Cardiac septum (tissue), 1 donor: Measurements from ENCODE around the gene CYB5D1. TPM values are rescaled to one million over a fixed set of nuclear protein-coding genes. Genes with fewer than 3 reads are reported as not detected.
A peak's percentile ranks its signal among the peaks of the same experiment; 100 is the strongest.

Source experiments
- DNase-seq: peaks from one replicate; pipeline ENCODE4 v3.0.0-alpha.2; 2020; ENCODE audit warnings: low spot score
- intact Hi-C: fragments of 100-400 bp; cut with DNase I; formaldehyde crosslinking; loops from one replicate; pipeline ENCODE4 v1.14.0; 2022
- total RNA-seq: library from RNA; stranded (reverse); fragmentation: NEBNext Ultra II Directional; extraction: Animal tissue kit (Norgen Biotek cat#: 25700); gene quantifications from one replicate; pipeline ENCODE4 v1.2.1, GENCODE V29; 2021
- donor health status: DM: no; HTN: no; CAD: no.

Gene CYB5D1
- total RNA-seq, 1 donor from 2014 or later: 12.2 TPM

GRCh38 chr17:7842380-7843256, 15.2 kb upstream of the CYB5D1 start:
- intact Hi-C loops: loop anchor here (1.0 to 5.0 kb wide), 4 partner anchors 8 to 310 kb away; partner anchors contain the start of genes CHD3, KDM6B, NAA38 and PER1
- peak; percentile 93 for DNase-seq

- intact Hi-C loops: loop anchor here (2.0 to 5.0 kb wide), 3 partner anchors 14 to 310 kb away; partner anchors contain the start of genes CHD3, NAA38 and PER1
- peak; percentile 80 for DNase-seq
Observed at GRCh38 chr17:7843257-7843535, 14.6 kb upstream of the CYB5D1 start.

- intact Hi-C loops: loop anchor here (2.0 to 5.0 kb wide), 3 partner anchors 13 to 309 kb away; partner anchors contain the start of genes CHD3, NAA38 and PER1
- peak; percentile 92 for DNase-seq
Observed at GRCh38 chr17:7843536-7844291, 14.1 kb upstream of the CYB5D1 start.

- DNase-seq: peak; percentile 96
- intact Hi-C loops: loop anchor here (5.0 kb wide), 2 partner anchors 43 to 442 kb away; partner anchors contain the start of genes CHD3 and TMEM256
Observed at GRCh38 chr17:7844292-7845154, 13.3 kb upstream of the CYB5D1 start.

GRCh38 chr17:7845359-7846062, 12.3 kb upstream of the CYB5D1 start:
- intact Hi-C loops: loop anchor here (5.0 kb wide), 1 partner anchor 443 kb away; the partner anchor contains the start of gene TMEM256
- no peak for DNase-seq

GRCh38 chr17:7846063-7846735, 11.6 kb upstream of the CYB5D1 start:
- intact Hi-C loops: loop anchor here (5.0 kb wide), 1 partner anchor 444 kb away; the partner anchor contains the start of gene TMEM256

GRCh38 chr17:7846765-7847661, 10.8 kb upstream of the CYB5D1 start:
- no peak for DNase-seq
- intact Hi-C loops: loop anchor here (5.0 kb wide), 1 partner anchor 445 kb away; the partner anchor contains the start of gene TMEM256

More at GRCh38 chr17:7846063-7846735, 11.6 kb upstream of the CYB5D1 start:
- no peak for DNase-seq

- intact Hi-C loops: loop anchor here (5.0 kb wide), 1 partner anchor 446 kb away; the partner anchor contains the start of gene TMEM256
- DNase-seq: no peak
Observed at GRCh38 chr17:7848131-7848579, 9.6 kb upstream of the CYB5D1 start.

- intact Hi-C loops: loop anchor here (5.0 kb wide), 1 partner anchor 446 kb away; the partner anchor contains the start of gene TMEM256
- no peak for DNase-seq
Observed at GRCh38 chr17:7848739-7849129, 9.1 kb upstream of the CYB5D1 start.

- intact Hi-C loops: loop anchor here (5.0 kb wide), 1 partner anchor 447 kb away; the partner anchor contains the start of gene TMEM256
Observed at GRCh38 chr17:7849130-7849750, 8.6 kb upstream of the CYB5D1 start.

GRCh38 chr17:7849751-7850504, 7.9 kb upstream of the CYB5D1 start:
- intact Hi-C loops: loop anchor here (2.0 to 5.0 kb wide), 3 partner anchors 27 to 448 kb away; partner anchors contain the start of gene TMEM256
- DNase-seq: no peak

More at GRCh38 chr17:7849130-7849750, 8.6 kb upstream of the CYB5D1 start:
- DNase-seq: no peak

GRCh38 chr17:7850701-7851437, 6.9 kb upstream of the CYB5D1 start:
- intact Hi-C loops: loop anchor here (2.0 to 5.0 kb wide), 2 partner anchors 28 to 109 kb away; no protein-coding TSS in a partner anchor
- DNase-seq: no peak

- intact Hi-C loops: loop anchor here (2.0 to 5.0 kb wide), 2 partner anchors 29 to 109 kb away; no protein-coding TSS in a partner anchor
- peak; percentile 95 for DNase-seq
Observed at GRCh38 chr17:7851438-7852261, 6.2 kb upstream of the CYB5D1 start.

GRCh38 chr17:7852262-7852670, 5.5 kb upstream of the CYB5D1 start:
- intact Hi-C loops: loop anchor here (5.0 kb wide), 1 partner anchor 110 kb away; no protein-coding TSS in a partner anchor

More at GRCh38 chr17:7852262-7852670, 5.5 kb upstream of the CYB5D1 start:
- no peak for DNase-seq
